ENCODE measurements around the gene NAALADL2. TPM values are rescaled to one million over a fixed set of nuclear protein-coding genes. Genes with fewer than 3 reads are reported as not detected.

The NAALADL2 gene
- total RNA-seq, 1 experiment from 2014 or later, result 1.6 TPM

GRCh38 chr3:175704366-175705055 lies 845.4 kb downstream of the NAALADL2 start:
- Mint-ChIP-seq H3K9me3 (no peaks in the 10 kb centered on the region), H3K36me3 (ENCODE audit: insufficient read depth in 1 of 3, low read depth in 3 of 3) (no peaks in the 10 kb centered on the region), H3K27me3 (ENCODE audit: low read depth) (no peaks in the 10 kb centered on the region), H3K4me3 (no peak overlapping the region), H3K27ac (no peak overlapping the region), H3K4me1 (no peaks in the 10 kb centered on the region)
- no peak overlapping the region for H3K56ac ChIP-seq (ENCODE audit: insufficient read length, low read depth, low read length)
- H4K5ac ChIP-seq (ENCODE audit: insufficient read length, low read depth, low read length), result no peak overlapping the region
- H3T11ph ChIP-seq (ENCODE audit: low read length), result no peak overlapping the region
- H3K27me3 ChIP-seq (ENCODE audit: insufficient read depth, low read length), result no peaks in the 10 kb centered on the region
- H3K27ac ChIP-seq (ENCODE audit: insufficient read length, low read depth, low read length), result no peak overlapping the region
- no peak overlapping the region for H3K14ac ChIP-seq (ENCODE audit: insufficient read depth, low read length)
- no peaks in the 10 kb centered on the region for H3K79me1 ChIP-seq (ENCODE audit: insufficient read depth, low read depth, low read length, poor library complexity, severe bottlenecking)
- no peak overlapping the region for H3K4ac ChIP-seq (ENCODE audit: low read depth, low read length)
- no peak overlapping the region for H2BK120ac ChIP-seq (ENCODE audit: low read depth, low read length, poor library complexity, severe bottlenecking)
- no peaks in the 10 kb centered on the region for H3K23me2 ChIP-seq (ENCODE audit: insufficient read length, low read depth, low read length, poor library complexity, severe bottlenecking)
- no peak overlapping the region for H3K23ac ChIP-seq (ENCODE audit: insufficient read length, low read depth, low read length)
- H3K4me1 ChIP-seq (ENCODE audit: insufficient read depth, low read length), result no peaks in the 10 kb centered on the region
- no peak overlapping the region for H3K4me2 ChIP-seq (ENCODE audit: insufficient read depth, insufficient read length, low read length)
- H4K8ac ChIP-seq (replicated peaks; ENCODE audit: insufficient read length, low read depth, low read length), result no peak overlapping the region
- TF ChIP-seq CTCF (conservative IDR thresholded peaks at IDR 0.05), result no peak
- no peak for DNase-seq
- no peaks in the 10 kb centered on the region for H3K9me3 ChIP-seq (ENCODE audit: control insufficient read depth, low read depth, low read length)
- no peak overlapping the region for H3K9ac ChIP-seq (ENCODE audit: extremely low read depth, insufficient read length, low read length)
- H3K79me2 ChIP-seq (ENCODE audit: insufficient read depth, low read length), result no peaks in the 10 kb centered on the region
- no peak overlapping the region for H2BK12ac ChIP-seq (ENCODE audit: insufficient read length, low read depth, low read length)
- H4K20me1 ChIP-seq (ENCODE audit: control insufficient read depth, insufficient read depth, insufficient read length), result no peaks in the 10 kb centered on the region
- H2BK20ac ChIP-seq (ENCODE audit: low read depth, low read length, poor library complexity, severe bottlenecking), result no peak overlapping the region
- H2AFZ ChIP-seq (ENCODE audit: low read length), result no peak overlapping the region
- no peak overlapping the region for H2AK5ac ChIP-seq (ENCODE audit: insufficient read length, low read length)
- no peak overlapping the region for H4K91ac ChIP-seq (ENCODE audit: insufficient read length, low read depth, low read length)
- no peak overlapping the region for H3K18ac ChIP-seq (ENCODE audit: insufficient read length, low read depth, low read length)
- no CpG with 5 or more reads among the region's 6 CpGs for WGBS (ENCODE audit: extremely low coverage, insufficient read length, low lambda C conversion rate)
- H2BK5ac ChIP-seq (ENCODE audit: insufficient read length, low read length), result no peak overlapping the region
- H2BK15ac ChIP-seq (ENCODE audit: low read depth, low read length), result no peak overlapping the region

Data from H9 (cell line).